ENCODE measurements around the gene LBHD1.
"Not testable (repeated sequence)": the region's sequence is repeated elsewhere in the genome, so short reads cannot be mapped to it uniquely, and the experiment has no call there.

LBHD1 gene

DNA sequence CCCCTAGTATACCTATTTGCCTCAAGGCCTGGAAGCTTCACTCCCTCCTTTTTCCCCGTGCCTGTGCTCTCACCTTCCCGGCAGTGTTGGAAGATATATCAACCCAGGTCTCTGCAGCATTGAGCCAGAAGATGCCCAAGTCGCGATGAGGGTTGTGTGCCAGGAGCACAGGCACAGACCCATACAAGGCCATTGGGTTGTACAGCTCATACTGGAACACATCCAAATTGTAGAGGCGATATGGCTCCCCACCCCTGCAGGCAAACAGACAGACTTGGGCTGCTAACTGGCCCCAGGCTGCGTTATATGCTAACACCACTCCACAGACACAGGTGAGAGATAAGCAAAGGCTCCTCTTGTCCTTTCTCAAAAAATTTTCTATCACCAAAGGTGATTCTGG is 39.6 kb downstream of the LBHD1 start:
- TF ChIP-seq, protein P1, sequence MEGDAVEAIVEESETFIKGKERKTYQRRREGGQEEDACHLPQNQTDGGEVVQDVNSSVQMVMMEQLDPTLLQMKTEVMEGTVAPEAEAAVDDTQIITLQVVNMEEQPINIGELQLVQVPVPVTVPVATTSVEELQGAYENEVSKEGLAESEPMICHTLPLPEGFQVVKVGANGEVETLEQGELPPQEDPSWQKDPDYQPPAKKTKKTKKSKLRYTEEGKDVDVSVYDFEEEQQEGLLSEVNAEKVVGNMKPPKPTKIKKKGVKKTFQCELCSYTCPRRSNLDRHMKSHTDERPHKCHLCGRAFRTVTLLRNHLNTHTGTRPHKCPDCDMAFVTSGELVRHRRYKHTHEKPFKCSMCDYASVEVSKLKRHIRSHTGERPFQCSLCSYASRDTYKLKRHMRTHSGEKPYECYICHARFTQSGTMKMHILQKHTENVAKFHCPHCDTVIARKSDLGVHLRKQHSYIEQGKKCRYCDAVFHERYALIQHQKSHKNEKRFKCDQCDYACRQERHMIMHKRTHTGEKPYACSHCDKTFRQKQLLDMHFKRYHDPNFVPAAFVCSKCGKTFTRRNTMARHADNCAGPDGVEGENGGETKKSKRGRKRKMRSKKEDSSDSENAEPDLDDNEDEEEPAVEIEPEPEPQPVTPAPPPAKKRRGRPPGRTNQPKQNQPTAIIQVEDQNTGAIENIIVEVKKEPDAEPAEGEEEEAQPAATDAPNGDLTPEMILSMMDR (IDR thresholded peaks at IDR 0.05; ENCODE audit: insufficient read depth, low read depth, low read length, missing control alignments), result no peak
- no peak overlapping the region for H3K4me3 ChIP-seq (ENCODE audit: low read depth, low read length)
- DNase-seq (ENCODE audit: low read depth), result no peak

DNA sequence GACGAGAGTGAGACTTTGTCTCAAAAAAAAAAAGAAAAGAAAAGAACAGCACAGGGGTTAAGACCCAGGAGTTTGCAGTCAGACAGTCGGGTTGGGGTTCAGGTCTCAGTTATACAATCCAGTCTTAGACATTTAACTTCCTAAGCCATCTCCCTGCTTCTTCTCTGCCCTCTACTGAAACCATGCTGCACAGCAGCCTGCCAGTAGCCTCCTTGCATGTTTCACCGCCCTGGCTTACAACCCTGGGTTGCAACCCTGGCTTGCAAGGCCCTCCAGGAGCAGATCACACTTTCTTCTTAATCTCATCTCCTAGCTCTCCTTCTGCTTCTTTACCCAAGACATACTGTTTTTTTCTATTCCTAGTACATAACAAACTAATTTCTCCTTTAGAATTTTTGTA is 44.4 kb downstream of the LBHD1 start:
- DNase-seq (ENCODE audit: low read depth), result no peak
- no peak overlapping the region for H3K4me3 ChIP-seq (ENCODE audit: low read depth, low read length)
- TF ChIP-seq, protein P1 (IDR thresholded peaks at IDR 0.05; ENCODE audit: insufficient read depth, low read depth, low read length, missing control alignments), result no peak

DNA sequence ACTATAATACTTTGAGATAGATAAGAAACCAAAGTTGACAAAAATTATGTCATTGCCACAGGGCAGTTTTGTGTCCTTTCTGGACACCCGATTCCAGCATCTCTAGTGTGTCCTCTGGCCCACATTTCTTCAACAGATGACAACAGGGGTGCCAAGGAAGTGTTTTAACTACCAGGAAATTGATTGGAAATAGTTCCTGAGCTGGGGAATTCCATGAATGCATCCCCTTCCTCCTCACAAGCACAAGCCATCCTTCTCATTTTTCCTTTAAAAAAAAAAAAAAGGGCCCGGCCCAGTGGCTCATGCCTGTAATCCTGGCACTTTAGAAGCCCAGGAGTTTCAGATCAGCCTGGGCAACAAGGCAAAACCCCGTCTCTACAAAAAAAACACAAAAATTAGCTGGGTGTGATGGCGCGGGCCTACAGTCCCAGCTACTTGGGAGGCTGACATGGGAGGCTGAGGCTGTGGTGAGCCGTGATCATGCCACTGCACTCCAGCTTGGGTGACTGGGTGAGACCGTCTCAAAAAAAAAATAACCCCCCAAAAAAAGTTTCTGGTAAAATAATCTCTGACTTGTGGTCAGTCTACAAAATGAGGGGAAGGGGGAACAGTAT is 49.5 kb downstream of the LBHD1 start:
- no peak overlapping the region for H3K4me3 ChIP-seq (ENCODE audit: low read depth, low read length)
- TF ChIP-seq, protein P1 (IDR thresholded peaks at IDR 0.05; ENCODE audit: insufficient read depth, low read depth, low read length, missing control alignments), result no peak

DNA sequence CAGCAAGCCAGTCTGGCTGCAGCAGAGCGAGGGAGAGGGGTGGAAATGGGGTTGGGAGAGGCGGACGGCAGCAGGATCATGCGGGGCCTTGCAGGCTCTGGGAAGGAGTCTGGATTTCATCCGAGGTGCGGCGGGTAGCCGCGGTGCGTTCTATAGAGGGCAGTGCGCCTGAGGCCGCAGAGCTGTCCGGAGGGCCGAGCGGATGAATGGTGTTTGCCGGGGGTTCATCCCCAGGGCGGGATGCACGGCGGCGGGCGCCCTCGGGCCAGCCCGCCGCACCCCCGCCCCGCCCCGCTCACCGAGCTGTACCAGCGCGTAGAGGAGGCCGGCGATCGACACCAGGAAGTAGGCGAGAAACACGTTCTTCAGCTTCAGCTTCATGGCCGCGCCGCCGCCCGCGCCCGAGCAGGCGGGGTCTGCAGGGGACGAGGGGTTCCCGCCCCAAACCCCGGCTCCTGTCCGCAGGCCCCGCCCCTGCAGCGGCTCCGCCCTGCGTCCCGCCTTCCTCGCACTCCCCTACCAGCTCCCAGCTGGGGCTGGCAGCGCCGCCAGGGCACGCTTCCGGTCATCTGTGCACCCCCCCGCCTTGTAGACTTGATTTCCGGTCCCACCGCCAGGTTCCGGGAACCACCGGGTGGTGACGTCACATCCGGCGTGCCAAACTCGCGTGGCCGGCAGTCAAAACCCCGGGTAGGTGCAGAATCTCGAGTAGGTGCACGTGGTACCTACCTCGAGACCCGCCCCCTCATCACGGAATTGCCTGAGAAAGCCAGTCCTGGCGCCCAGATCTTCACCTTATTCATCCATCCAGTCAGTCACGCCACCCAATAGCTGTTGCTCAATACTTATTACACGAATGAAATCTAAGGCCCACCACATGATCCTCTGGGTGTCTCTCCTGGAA is 50.2 kb downstream of the LBHD1 start, which contains the start of gene B3GAT3:
B3GAT3 (minus strand) TSS at position 420 of the 904 bp plus-strand sequence; CDS start at position 381, 39 bp downstream.
- peak; percentile 99 for DNase-seq (ENCODE audit: low read depth)
- TF ChIP-seq, protein P1 (IDR thresholded peaks at IDR 0.05; ENCODE audit: insufficient read depth, low read depth, low read length, missing control alignments), result no peak
- peak within 1 kb of the TSS; percentile 92 for H3K4me3 ChIP-seq (ENCODE audit: low read depth, low read length)

More for the DNA sequence above, 49.5 kb downstream of the LBHD1 start:
- no peak for DNase-seq (ENCODE audit: low read depth)

DNA sequence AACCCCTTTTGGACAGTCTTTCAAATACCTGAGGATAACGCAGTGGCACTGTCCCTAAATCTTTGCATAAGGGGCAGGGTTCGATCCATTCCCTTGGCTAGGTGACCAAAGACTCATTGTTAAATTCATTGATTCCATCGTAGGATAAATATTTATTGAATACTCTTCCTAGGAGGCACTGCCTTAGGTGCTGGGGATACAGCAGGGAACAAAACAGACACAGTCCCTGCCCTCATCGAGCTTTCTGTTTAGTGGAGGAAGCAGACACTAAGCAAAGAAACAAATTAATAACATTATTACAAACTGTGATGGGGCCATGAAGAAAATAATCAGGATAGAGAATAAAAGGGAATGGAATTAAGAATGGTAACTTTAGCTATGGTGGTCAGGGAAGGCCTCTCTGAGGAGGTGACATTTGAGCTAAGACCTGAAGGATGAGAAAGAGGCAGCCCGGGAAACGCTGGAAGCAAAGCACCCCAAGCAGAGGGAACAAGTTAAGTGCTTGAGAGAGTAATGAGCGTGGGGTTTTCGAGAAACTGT is 51.0 kb downstream of the LBHD1 start:
- H3K4me3 ChIP-seq (ENCODE audit: low read depth, low read length), result peak overlapping the region; percentile 92
- DNase-seq (ENCODE audit: low read depth), result no peak
- TF ChIP-seq, protein P1 (IDR thresholded peaks at IDR 0.05; ENCODE audit: insufficient read depth, low read depth, low read length, missing control alignments), result no peak

DNA sequence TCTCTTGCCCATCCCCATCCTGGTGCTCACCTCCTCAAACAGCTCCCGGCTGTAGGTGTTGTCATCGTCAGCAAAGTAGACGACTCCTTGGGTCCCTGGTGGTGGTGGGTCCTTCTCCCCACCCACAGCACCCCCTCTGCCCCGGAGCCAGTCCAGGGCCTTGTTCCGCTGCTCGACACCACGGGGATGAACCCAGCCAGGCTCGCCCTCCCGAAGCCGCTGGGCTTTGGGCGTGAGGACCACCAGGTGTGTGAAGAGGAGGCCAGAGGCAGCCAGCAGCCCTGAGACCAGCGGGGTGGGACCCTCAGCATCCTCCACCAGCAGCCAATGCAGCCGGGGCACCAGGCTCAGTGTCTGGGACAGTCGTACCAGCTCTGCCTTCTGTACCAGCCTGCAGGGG is 55.1 kb downstream of the LBHD1 start:
- H3K4me3 ChIP-seq (ENCODE audit: low read depth, low read length); DNase-seq (ENCODE audit: low read depth): not testable (repeated sequence)

DNA sequence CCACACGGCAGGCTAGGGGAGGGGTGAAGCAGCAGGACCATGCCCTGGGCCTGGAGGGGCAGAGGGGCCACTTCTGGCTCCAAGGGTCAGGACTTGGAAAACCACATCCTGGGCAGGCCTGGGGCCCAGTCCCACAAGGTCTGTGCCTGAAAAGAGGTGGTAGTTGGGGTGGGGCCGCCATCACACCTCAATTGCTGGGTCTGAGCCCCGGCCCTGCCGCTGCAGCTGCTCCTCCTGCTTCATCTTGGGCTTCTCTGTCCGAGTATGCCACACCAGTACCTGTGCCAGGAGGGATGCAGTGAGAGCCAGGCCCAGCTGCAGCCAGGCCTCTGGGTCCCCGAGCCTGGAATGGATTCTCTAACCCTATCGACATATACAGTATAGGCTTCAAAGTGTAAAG is 56.5 kb downstream of the LBHD1 start:
- TF ChIP-seq, protein P1 (IDR thresholded peaks at IDR 0.05; ENCODE audit: insufficient read depth, low read depth, low read length, missing control alignments), result no peak
- no peak overlapping the region for H3K4me3 ChIP-seq (ENCODE audit: low read depth, low read length)
- DNase-seq (ENCODE audit: low read depth), result no peak

All from GM12865 (cell line).